ENCODE data around the gene ADD1.

The ADD1 gene

GRCh38 chr4:2923668-2924173, 80.1 kb downstream of the ADD1 start:
- no peak for DNase-seq

GRCh38 chr4:2924286-2924685, 80.6 kb downstream of the ADD1 start:
- no peak for DNase-seq

GRCh38 chr4:2924765-2925301, 81.2 kb downstream of the ADD1 start:
- DNase-seq = no peak

- DNase-seq = no peak
These were observed 81.9 kb downstream of the ADD1 start for GRCh38 chr4:2925496-2925895.

- no peak for DNase-seq
These were observed 82.6 kb downstream of the ADD1 start for GRCh38 chr4:2925931-2926860.

- no peak for DNase-seq
These were observed 83.5 kb downstream of the ADD1 start for GRCh38 chr4:2927016-2927695.

GRCh38 chr4:2927696-2928075, 84.0 kb downstream of the ADD1 start:
- no peak for DNase-seq

GRCh38 chr4:2928242-2929176, 84.9 kb downstream of the ADD1 start:
- no peak for DNase-seq

GRCh38 chr4:2929469-2929868, 85.8 kb downstream of the ADD1 start:
- DNase-seq = no peak

- DNase-seq = no peak
These were observed 86.6 kb downstream of the ADD1 start for GRCh38 chr4:2930135-2930757.

- DNase-seq = no peak
These were observed 87.3 kb downstream of the ADD1 start for GRCh38 chr4:2930758-2931511.

GRCh38 chr4:2931512-2932301, 88.1 kb downstream of the ADD1 start:
- DNase-seq = no peak

- no peak for DNase-seq
These were observed 88.8 kb downstream of the ADD1 start for GRCh38 chr4:2932321-2932950.

GRCh38 chr4:2932951-2933565, 89.4 kb downstream of the ADD1 start:
- DNase-seq = no peak

GRCh38 chr4:2933566-2934076, 90.0 kb downstream of the ADD1 start:
- no peak for DNase-seq

GRCh38 chr4:2934077-2934812, 90.6 kb downstream of the ADD1 start:
- DNase-seq = peak; percentile 20

GRCh38 chr4:2934813-2935761, 91.4 kb downstream of the ADD1 start:
- DNase-seq = peak; percentile 88
